OCI-LY3 (cell line): Measurements from ENCODE around the gene AKNA.

Experiments
- H2AFZ ChIP-seq: fragments of 200-600, 300-600 bp; shearing (Covaris generic); 2 replicates; pipeline ENCODE4 v1.6.0; 2014; ENCODE audit warnings: antibody characterized with exemption, low read depth, low read length
- H3K27ac ChIP-seq: fragments of 200-600, 300-600 bp; sonication (generic); 2 replicates; pipeline ENCODE4 v1.5.1; 2014; ENCODE audit warnings: mild to moderate bottlenecking, low read length, moderate library complexity, mixed read lengths
- H3K27me3 ChIP-seq: fragments of 200-600, 300-600 bp; sonication (generic); 2 replicates; pipeline ENCODE4 v1.6.1; 2014; ENCODE audit warnings: low read depth, low read length, mixed read lengths
- H3K36me3 ChIP-seq: fragments of 200-600, 300-600 bp; sonication (generic); replicated peaks from 2 replicates; pipeline ENCODE3; 2014; ENCODE audit warnings: low read depth, low read length, mixed read lengths
- H3K4me1 ChIP-seq: fragments of 300-600, 200-600 bp; sonication (generic); 2 replicates; pipeline ENCODE4 v1.6.1; 2014; ENCODE audit warnings: low read length, mixed read lengths
- H3K4me2 ChIP-seq: fragments of 200-600, 300-600 bp; sonication (generic); 2 replicates; pipeline ENCODE4 v1.6.1; 2014; ENCODE audit warnings: low read length, mixed read lengths
- H3K4me3 ChIP-seq: fragments of 300-600, 200-600 bp; sonication (generic); 2 replicates; pipeline ENCODE4 v1.5.1; 2014; ENCODE audit warnings: antibody characterized with exemption, mild to moderate bottlenecking, low read length, moderate library complexity
- H3K79me2 ChIP-seq: fragments of 300-600, 200-600 bp; shearing (Covaris generic); 2 replicates; pipeline ENCODE4 v1.6.1; 2014; ENCODE audit warnings: mild to moderate bottlenecking, low read length, mixed read lengths
- H3K9ac ChIP-seq: fragments of 300-600, 200-600 bp; shearing (Covaris generic); 2 replicates; pipeline ENCODE4 v1.6.0; 2014; ENCODE audit warnings: mild to moderate bottlenecking, low read length, moderate library complexity
- H3K9me3 ChIP-seq: fragments of 200-600, 300-600 bp; shearing (Covaris generic); 2 replicates; pipeline ENCODE4 v1.6.1; 2014; ENCODE audit warnings: low read length, mixed read lengths; ENCODE audit not compliant: insufficient read depth
- H4K20me1 ChIP-seq: fragments of 200-600, 300-600 bp; sonication (generic); 2 replicates; pipeline ENCODE4 v1.6.1; 2016; ENCODE audit warnings: low read length, mixed read lengths; ENCODE audit not compliant: insufficient read depth
- EZH2phosphoT487 ChIP-seq: fragments of 200-600 bp; shearing (Covaris generic); IDR thresholded peaks from 2 replicates; pipeline ENCODE4 v1.6.1; 2018; ENCODE audit warnings: antibody characterized with exemption, mixed run types, low read depth
- TF ChIP-seq, protein P1 (sequence below): fragments of 200-600, 300-600 bp; sonication (generic); IDR thresholded peaks from 2 replicates; pipeline ENCODE4 v1.5.1; 2014; ENCODE audit warnings: antibody characterized with exemption, low read length, low read depth

Gene AKNA

DNA sequence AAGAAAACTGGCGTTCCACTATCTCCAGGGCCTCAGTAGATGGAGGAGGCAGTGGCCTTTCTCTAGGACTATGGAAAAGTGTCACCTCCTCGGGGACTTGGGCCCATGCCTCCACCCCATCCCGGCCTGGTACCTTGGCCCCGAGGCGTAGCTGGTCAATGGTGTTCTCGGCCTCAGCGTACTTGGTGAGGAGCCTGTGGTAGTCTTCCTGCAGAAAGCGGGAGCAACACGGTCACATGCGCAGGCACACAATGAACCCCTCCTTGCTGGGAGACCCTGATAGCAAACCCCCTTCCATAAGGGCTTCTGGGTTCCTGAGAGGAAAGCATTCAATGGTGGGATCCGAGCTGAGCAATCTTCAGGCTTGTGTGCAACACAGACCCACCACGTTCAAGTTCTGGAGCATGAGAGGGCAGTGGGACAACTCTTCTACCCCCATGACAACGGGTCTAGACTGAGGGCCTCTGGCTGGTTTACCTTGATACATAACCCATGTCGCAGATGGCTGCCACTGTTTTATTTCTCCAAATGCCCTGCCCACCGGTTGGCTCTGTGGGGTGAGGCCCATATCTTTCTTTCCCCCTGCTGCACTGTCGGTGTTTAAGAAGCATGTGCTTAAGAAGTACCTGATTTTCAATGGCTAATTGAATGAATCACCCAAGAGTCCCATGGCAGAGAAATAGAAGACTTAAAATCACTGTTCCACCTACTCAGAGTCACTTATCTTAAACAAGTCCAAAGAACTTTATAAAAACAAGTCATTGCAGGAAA lies 13.6 kb downstream of the AKNA start:
- H3K4me2 ChIP-seq = peak overlapping the region; percentile 65; the same call in 1 of the 2 replicates
- no peaks in the 10 kb centered on the region for H3K9me3 ChIP-seq
- no peaks in the 10 kb centered on the region for H3K27me3 ChIP-seq
- no peak overlapping the region for H2AFZ ChIP-seq
- H3K4me3 ChIP-seq = no peak overlapping the region
- H3K27ac ChIP-seq = peak overlapping the region; percentile 96
- H3K4me1 ChIP-seq = peaks cover 72% of the 10 kb centered on the region
- TF ChIP-seq, protein P1, sequence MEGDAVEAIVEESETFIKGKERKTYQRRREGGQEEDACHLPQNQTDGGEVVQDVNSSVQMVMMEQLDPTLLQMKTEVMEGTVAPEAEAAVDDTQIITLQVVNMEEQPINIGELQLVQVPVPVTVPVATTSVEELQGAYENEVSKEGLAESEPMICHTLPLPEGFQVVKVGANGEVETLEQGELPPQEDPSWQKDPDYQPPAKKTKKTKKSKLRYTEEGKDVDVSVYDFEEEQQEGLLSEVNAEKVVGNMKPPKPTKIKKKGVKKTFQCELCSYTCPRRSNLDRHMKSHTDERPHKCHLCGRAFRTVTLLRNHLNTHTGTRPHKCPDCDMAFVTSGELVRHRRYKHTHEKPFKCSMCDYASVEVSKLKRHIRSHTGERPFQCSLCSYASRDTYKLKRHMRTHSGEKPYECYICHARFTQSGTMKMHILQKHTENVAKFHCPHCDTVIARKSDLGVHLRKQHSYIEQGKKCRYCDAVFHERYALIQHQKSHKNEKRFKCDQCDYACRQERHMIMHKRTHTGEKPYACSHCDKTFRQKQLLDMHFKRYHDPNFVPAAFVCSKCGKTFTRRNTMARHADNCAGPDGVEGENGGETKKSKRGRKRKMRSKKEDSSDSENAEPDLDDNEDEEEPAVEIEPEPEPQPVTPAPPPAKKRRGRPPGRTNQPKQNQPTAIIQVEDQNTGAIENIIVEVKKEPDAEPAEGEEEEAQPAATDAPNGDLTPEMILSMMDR = no peak
- no peak for TF ChIP-seq EZH2phosphoT487
- peak overlapping the region; percentile 88; the same call in 1 of the 2 replicates for H3K9ac ChIP-seq
- H4K20me1 ChIP-seq = peaks cover 19% of the 10 kb centered on the region; the same call in 1 of the 2 replicates
- peaks cover 82% of the 10 kb centered on the region for H3K79me2 ChIP-seq
- peaks cover 73% of the 10 kb centered on the region for H3K36me3 ChIP-seq

DNA sequence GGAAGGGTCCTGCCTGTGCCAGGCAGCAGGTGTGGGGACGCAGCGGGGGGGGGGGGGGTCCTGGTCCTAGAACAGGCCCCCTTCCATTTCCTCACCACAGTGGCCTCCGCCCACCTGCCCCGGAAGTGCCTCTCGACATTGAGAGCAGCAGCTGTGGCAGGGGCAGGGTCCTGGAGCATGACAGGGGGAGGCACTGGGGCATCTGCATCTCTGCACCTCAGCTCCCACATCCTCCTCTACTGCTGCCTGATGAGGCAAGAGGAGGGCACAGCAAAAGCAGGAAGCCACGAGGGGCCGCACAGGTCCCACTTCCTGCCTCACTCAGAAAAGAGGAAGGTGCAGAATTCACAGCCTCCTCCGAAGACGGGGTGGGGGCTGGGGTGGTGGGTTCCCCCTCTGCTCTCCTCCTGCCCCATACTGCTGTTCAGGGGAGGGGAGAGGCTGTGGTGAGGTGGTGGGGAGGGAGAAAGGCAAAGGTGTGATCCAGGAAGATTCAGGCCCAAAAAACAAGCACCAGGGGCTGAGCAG lies 14.8 kb downstream of the AKNA start:
- Histone ChIP-seq H3K4me2 (peak overlapping the region; percentile 92), H3K9ac (peak overlapping the region; percentile 91), H3K27ac (peak overlapping the region; percentile 96)

DNA sequence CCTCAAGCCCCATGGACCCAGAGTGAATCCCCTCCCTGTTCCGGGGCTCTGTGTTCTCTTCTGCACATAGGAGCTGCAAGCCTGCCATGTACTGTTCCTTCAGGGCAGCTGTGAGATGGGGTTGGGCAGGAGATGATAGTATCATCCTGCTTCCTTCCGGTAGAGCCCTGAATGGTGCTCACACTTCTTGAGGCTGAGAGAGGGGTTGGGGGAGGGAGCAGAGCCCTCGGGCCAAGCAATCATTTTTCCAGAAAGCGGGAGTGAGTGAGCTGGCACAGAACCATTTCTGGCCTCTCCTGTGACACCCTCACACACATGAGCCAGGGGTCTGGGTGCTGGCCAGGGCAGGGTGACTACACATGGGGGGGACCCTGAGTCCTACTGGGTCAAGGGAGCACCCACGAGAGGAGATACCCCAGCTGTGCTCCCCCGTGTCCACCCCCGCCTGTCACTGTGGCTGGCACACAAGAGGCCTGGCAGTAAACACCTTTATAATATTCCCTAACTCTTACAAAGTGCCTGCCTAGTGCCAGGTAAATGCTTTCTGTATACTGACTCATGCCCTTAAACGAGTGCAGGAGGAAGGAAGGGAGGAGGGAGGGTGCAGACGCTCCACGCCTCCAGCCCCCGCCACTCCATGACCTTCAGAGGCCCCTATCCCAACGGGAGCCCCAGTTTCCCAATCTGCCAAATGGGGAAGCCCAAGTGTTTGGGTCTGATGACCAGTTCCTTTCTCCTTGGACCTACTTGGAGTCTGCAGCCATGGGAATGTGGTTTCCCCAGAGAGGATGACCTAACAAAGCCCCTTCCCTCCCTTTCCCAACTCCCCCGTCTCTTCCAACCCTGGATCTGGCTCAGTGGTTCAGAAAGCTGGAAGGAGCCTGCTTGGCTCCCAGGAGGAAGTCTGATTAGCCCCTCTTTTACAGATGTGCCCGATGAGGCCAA lies 15.5 kb downstream of the AKNA start:
- Histone ChIP-seq H2AFZ (no peak overlapping the region), H4K20me1 (peaks cover 7% of the 10 kb centered on the region; the same call in 1 of the 2 replicates), H3K9me3 (no peaks in the 10 kb centered on the region), H3K4me3 (peak overlapping the region; percentile 23; the same call in 1 of the 2 replicates), H3K4me1 (peaks cover 85% of the 10 kb centered on the region), H3K27ac (peak overlapping the region; percentile 96), H3K79me2 (peaks cover 82% of the 10 kb centered on the region), H3K36me3 (peaks cover 72% of the 10 kb centered on the region), H3K4me2 (peak overlapping the region; percentile 92), H3K27me3 (no peaks in the 10 kb centered on the region), H3K9ac (peak overlapping the region; percentile 91)
- TF ChIP-seq, protein P1 = no peak
- no peak for TF ChIP-seq EZH2phosphoT487

More for the DNA sequence above, 14.8 kb downstream of the AKNA start:
- TF ChIP-seq, protein P1 = no peak; the same call in 1 of the 2 replicates
- Histone ChIP-seq H3K9me3 (no peaks in the 10 kb centered on the region), H3K4me3 (peak overlapping the region; percentile 23; the same call in 1 of the 2 replicates), H3K4me1 (peaks cover 81% of the 10 kb centered on the region), H2AFZ (no peak overlapping the region), H3K79me2 (peaks cover 82% of the 10 kb centered on the region), H3K36me3 (peaks cover 71% of the 10 kb centered on the region), H4K20me1 (peaks cover 8% of the 10 kb centered on the region; the same call in 1 of the 2 replicates), H3K27me3 (no peaks in the 10 kb centered on the region)
